Endothelial cell of umbilical vein (primary cell): ENCODE results near the gene SPDYE5.
"Not testable (repeated sequence)": the region's sequence is repeated elsewhere in the genome, so short reads cannot be mapped to it uniquely, and the experiment has no call there.

Experiments used
- EZH2 ChIP-seq: IDR thresholded peaks from 2 replicates; pipeline ENCODE4 v1.6.1; 2012; ENCODE audit warnings: borderline replicate concordance, low read depth, mild to moderate bottlenecking, moderate library complexity, low read length, inconsistent platforms; ENCODE audit not compliant: severe bottlenecking
- FOS ChIP-seq: IDR thresholded peaks from 2 replicates; pipeline ENCODE4 v1.6.1; 2011; ENCODE audit warnings: mild to moderate bottlenecking, low read length, moderate library complexity, borderline replicate concordance; ENCODE audit not compliant: insufficient read depth
- GATA2 ChIP-seq: IDR thresholded peaks from 2 replicates; pipeline ENCODE4 v1.7.0; 2011; ENCODE audit warnings: low read depth, mild to moderate bottlenecking, moderate library complexity, mixed read lengths, low read length; ENCODE audit not compliant: insufficient read length, insufficient read depth
- MYC ChIP-seq: IDR thresholded peaks from one replicate; pipeline ENCODE4 v1.6.1; 2011; ENCODE audit warnings: mild to moderate bottlenecking, low read depth, low read length
- POLR2A ChIP-seq: IDR thresholded peaks from 2 replicates; pipeline ENCODE4 v1.6.1; 2012; ENCODE audit warnings: low read depth, mild to moderate bottlenecking, control low read depth, low read length
- POLR2AphosphoS5 ChIP-seq: IDR thresholded peaks from 2 replicates; pipeline ENCODE4 v1.6.1; 2012; ENCODE audit warnings: low read depth, mild to moderate bottlenecking, control low read depth, low read length, moderate library complexity; ENCODE audit not compliant: insufficient read depth
- TF ChIP-seq, protein P1 (sequence below), 2 donors: IDR thresholded peaks; 1 replicate in 1 of 2; 2 replicates in 1 of 2; pipeline ENCODE4 v1.5.1; 2011; ENCODE audit warnings: low read length in 2 of 2, mild to moderate bottlenecking in 2 of 2, moderate library complexity in 2 of 2, control low read depth in 1 of 2, inconsistent platforms in 1 of 2, low read depth in 1 of 2; ENCODE audit not compliant: insufficient read depth in 1 of 2; ENCODE audit errors: extremely low read depth in 1 of 2
- TF ChIP-seq, protein P2 (sequence below): IDR thresholded peaks from 2 replicates; pipeline ENCODE4 v1.6.1; 2011; ENCODE audit not compliant: insufficient read depth, insufficient read length

DNA sequence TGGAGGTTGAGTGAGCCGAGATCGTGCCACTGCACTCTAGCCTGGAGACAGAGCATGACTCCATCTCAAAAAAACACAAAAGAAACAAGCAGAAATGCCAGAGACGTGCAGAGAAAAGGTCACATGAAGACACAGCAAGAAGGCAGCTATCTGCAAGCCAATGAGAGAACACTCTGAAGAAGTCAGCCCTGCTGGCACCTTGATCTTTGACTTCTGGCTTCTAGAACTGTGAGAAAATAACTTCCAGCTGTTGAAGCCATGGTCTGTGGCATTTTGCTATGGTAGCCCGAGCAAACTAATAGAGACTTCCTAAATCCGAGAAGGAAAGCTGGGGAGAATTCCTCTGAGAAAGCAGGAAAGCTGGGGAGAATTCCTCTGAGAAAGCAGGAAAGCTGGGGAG lies 42.2 kb upstream of the SPDYE5 start:
- TF ChIP-seq, protein P1, sequence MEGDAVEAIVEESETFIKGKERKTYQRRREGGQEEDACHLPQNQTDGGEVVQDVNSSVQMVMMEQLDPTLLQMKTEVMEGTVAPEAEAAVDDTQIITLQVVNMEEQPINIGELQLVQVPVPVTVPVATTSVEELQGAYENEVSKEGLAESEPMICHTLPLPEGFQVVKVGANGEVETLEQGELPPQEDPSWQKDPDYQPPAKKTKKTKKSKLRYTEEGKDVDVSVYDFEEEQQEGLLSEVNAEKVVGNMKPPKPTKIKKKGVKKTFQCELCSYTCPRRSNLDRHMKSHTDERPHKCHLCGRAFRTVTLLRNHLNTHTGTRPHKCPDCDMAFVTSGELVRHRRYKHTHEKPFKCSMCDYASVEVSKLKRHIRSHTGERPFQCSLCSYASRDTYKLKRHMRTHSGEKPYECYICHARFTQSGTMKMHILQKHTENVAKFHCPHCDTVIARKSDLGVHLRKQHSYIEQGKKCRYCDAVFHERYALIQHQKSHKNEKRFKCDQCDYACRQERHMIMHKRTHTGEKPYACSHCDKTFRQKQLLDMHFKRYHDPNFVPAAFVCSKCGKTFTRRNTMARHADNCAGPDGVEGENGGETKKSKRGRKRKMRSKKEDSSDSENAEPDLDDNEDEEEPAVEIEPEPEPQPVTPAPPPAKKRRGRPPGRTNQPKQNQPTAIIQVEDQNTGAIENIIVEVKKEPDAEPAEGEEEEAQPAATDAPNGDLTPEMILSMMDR (IDR thresholded peaks at IDR 0.05; ENCODE audit: extremely low read depth in 1 of 2, insufficient read depth in 1 of 2, low read depth in 1 of 2, low read length in 2 of 2), result not testable (repeated sequence)
- not testable (repeated sequence) for TF ChIP-seq POLR2A, POLR2AphosphoS5, EZH2, FOS, GATA2, MYC
- TF ChIP-seq, protein P2, sequence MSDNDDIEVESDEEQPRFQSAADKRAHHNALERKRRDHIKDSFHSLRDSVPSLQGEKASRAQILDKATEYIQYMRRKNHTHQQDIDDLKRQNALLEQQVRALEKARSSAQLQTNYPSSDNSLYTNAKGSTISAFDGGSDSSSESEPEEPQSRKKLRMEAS, result not testable (repeated sequence)
